Activated CD8-positive, alpha-beta memory T cell treated with anti-CD3 and anti-CD28 coated beads, Interleukin-2, amount 50 U/mL, for 24 hours (primary cell): ENCODE measurements around the gene UHRF1.
"Not testable (repeated sequence)": the region's sequence is repeated elsewhere in the genome, so short reads cannot be mapped to it uniquely, and the experiment has no call there.

ENCODE experiments used
- DNase-seq: peaks from one replicate; pipeline ENCODE4 v3.0.0-alpha.2; 2020; ENCODE audit errors: extremely low read depth

UHRF1 gene

DNA sequence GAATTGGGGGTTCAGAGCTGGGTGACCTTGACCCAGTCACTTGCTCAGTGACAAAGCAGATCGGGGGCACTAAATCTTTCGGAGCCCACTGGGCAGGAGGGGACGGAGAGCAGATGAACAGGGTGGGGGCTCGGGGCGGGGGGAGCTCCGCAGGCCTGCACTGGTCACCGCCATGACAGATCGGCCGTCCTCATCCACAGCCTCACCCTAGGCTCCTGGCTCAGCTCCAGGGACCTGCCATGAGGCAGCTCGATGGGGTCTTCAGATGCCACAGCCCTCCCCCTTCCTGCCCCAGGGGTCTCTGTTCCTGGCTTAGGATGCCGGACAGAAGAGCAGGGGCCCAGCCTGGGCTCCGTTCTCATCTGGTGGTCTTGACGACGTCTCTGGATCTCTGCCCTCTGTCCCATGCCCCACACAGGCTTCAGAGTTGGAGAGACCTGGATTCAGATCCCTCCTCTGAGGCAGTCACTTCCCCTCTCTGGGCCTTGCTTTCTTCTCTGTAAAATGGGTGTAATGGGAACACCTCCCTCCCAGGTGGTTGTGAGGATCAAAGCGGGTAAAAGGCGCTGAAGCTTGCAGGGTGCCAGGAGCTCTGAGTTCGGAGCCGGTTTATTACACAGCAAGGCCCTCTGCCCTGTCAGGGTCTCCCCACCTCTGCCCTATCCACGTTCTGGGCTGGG, 62.7 kb downstream of the UHRF1 start:
- DNase-seq: no peak

DNA sequence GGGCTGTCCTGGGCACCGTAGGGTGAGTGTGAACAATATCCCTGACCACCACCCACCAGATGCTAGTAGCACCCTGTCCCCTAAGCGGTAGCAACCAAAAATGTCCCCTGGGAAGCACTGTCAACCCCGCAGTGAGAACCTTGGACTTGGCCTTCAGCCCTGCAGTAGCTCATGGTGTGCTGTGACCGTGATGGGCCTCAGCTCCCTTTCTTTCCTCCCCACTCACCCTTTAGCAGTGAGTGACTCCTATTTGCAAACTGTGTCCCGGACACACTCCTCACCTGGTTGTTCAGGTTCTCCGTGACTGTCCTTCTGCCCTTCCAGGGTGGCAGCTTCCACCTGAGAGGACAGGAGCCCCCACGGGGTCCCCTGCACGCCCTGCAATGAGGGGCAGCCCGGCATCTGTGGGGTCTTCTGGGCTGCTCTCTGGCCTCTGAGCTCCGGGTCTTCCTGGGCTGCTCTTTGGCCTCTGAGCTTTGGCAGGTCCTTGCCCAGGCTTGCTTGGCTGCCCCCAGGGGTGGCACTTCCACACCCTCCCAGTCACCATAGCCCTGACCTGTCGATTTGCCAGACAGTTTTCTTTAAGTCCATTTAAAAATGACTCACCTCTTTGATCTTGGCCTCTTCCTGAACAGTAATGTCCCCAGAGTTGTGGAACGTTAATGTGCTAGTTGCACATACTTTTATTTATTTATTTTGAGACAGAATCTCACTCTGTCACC, 63.4 kb downstream of the UHRF1 start:
- DNase-seq: no peak

DNA sequence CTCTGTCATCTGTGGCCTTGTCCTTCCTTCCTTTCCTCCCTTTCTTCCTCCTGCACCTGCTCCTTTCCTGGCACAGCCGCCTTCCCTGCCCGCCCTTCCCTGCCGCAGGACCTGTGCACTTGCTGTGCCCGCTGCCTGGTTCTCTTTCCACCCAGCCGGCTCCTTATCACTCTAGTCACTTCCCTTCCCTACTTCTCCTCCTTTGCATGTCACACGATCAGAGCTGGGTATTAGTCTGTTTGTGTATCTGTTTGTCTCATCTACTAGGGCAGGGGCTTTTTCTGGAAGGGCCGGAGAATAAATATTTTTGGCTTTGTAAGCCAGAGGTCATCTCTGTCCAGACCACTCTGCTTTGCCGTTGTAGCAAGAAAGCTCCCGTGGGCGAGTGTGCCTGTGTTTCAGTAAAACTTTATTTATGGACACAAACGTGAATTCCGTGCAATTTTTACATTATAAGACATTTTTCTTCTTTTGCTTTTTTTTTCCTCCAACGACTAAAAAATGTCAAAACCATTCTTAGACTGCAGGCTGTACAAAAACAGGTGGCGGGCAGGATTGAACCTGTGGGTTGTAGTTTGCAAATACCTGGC, 65.7 kb downstream of the UHRF1 start:
- DNase-seq: no peak

DNA sequence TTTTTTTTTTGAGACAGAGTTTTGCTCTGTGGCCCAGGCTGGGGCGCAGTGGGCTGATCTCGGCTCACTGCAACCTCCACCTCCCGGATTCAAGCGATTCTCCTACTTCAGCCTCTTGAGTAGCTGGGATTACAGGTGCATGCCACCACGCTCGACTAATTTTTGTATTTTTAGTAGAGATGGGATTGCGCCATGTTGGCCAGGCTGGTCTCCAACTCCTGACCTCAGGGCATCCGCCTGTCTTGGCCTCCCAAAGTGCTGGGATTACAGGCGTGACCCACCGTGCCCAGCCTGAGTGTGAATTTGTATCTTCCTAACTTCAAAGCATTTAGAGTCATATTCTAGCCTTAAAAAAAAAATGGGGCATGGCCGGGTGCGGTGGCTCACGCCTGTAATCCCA, 66.3 kb downstream of the UHRF1 start:
- not testable (repeated sequence) for DNase-seq

DNA sequence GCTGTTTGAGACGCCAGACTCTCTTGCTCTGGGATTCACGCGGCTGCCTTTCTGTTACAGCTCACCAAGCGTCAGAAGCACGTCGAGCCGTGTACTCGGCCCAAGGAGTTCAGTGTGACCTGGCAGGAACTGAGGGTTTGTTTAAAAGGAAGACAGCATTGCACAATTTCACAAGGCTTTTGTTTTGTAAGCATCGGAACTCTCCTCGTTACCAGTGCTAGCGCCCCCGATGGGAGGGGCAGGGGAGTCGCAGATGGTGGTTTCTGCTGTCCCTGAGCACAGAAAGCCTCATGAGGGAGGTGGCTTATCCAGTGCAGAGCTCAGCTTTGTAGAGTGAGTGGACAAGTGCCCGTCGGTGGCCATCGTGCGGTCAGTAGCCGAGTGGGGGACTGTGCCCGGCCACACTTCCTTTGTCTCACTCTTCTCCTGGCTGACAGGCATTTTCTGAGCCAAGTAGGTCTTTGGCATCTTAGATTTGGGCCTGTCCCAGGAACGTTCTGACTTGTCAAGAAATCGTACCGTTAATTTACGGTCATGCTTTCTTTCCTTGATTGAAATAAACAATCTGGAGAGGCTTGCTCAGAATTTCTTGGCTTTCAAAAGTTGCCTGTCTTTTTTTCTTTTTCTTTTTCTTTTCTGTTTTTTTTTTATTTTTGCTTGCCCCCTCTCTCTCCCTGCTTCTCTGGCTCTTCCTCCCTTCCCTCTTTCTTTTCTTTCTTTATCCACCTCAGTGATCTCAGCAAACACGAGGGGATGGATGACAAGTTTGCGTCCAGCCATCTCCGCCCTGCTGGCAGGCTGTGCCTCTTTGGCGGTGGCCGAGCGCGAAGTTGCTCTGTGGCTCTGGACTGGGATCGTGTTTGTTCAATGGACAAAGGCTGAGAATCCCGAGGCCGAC, 67.3 kb downstream of the UHRF1 start:
- DNase-seq: no peak

DNA sequence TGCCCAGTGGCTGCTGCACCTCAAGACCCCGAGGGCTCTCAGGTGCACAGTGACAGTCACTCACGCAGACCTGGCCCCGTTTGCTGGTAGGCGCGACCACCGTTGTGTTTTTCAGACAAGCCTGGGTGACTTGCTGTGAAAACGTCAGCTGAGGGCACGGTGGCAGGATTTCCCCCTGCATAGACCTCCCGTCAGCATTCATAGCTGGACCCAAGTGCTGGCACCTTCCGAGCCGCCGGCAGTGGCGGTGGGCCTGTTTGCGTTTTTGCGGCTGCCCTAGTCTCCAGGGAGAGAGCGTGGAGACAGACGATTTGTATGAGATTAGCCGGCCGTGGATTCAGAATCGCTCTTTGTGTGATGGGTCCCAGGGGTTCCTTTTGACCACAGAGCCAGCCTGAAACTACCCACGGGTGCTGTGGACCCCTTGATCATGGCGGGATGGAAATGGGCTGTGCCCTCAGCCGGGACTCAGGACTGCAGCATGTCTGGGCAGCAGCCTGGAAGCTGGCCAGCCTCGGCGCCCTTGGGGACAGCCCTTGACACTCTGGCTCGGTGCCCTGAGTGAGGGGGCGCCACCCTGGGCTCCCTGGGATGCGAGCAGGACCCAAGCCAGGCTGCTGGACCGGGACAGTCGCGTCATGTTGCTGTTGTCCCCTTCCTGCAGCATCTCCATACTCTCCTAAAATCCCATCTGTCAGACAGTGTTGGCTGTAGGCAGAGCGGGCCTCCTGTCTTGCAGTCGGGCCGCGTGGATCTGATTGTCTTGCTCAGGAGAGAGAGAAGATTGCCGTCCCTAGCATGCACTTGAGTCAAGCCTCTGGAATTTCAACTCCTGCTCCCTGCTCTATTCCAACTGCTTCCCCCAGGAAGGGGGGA, 68.2 kb downstream of the UHRF1 start:
- DNase-seq: no peak

DNA sequence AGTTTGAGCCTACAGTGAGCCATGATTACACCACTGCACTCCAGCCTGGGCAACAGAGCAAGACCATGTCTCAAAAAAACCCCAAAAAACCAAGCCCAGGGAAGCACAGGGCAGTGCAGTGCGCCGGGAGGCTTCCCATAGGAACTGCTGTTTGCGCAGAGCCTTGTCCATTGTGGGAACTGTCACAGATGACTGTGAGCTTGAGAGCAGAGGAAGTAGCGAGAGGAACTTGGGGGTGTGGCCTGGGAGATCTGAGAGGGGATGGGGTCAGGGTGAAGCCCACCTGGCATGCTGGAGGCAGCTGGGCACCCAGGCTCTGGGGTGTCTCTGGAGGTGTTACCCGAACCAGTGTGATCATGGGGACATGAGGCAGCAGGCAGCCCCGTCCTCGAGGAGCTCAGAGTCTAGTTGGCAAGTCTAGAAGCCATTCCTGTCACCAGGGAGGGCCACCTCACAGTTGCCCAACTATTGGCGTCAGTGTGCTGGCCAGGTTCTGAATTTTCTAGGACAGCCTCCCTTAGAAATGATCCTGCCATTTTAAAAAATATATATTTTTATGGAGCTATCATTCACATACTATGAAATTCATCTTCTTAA, 70.0 kb downstream of the UHRF1 start:
- DNase-seq: no peak

DNA sequence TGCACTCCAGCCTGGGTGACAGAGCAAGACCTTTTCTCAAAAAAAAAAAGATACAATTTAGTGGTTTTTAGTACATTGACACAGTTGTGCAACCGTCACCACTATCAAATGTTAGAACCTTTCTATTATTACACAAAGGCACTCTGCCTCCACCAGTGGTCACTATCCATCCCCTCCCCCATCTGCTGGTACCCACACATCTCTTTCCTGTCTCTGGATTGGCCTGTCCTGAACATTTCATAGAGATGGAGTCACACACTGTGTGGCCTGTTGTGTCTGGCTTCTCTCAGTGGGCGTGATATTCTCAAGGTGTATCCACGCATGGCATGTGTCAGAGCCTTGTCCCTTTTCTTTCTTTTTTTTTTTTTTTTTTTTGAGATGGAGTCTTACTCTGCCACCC, 70.8 kb downstream of the UHRF1 start:
- DNase-seq: no peak

DNA sequence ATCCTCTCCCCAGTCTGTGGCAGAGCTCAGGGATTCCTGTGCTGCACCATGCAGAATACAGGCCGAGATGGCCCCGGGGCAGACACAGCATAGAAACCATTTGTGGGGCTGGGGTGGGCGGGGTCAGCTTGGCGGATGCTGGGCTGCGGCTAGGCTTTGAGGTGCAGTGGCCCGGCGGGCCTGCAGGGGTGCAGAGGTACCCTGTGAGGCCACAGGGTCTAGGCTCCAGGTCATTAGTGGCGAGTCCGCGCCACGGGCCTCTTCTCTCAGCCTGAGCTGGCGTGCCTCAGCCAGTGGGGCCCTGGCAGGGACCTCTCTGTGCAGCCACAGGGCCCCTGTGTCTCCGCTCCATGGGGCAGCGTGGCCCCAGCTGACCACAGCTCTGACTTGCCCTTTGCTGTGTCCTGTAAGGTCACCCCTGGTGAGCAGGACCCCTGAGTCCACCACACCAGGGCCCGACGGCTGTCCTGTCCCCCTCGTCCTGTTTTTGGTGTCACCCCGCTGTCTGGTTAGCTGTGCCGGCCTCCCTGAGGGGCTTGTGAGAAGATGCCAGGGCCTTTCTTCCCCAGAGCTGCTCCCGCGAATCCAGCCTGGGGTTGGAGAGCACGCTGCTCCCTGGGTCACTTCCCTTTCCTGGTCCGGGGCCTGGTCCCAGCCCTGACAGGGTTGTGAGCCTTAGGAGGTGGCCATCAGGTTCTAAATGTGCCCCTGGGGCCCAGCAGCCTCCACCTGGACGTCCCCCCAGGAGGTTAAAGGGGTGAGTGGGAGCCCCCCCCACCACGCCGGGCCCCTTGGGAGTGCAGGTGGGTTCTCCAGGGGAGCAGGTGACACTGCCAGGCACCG, 71.8 kb downstream of the UHRF1 start:
- no peak for DNase-seq

DNA sequence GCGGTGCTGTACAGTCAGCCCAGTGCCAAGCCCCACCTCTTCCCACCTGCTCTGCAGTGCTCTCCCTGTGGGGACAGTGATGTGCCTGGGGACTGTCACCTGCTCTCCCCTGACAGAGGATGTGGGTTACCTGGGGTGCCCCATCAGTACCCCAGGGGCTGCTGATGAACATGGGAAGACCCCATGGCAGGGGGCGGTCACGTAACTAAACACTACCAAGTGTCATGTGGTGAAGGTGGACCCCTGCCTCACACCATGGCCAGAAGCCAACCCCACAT, 72.3 kb downstream of the UHRF1 start:
- DNase-seq: no peak

DNA sequence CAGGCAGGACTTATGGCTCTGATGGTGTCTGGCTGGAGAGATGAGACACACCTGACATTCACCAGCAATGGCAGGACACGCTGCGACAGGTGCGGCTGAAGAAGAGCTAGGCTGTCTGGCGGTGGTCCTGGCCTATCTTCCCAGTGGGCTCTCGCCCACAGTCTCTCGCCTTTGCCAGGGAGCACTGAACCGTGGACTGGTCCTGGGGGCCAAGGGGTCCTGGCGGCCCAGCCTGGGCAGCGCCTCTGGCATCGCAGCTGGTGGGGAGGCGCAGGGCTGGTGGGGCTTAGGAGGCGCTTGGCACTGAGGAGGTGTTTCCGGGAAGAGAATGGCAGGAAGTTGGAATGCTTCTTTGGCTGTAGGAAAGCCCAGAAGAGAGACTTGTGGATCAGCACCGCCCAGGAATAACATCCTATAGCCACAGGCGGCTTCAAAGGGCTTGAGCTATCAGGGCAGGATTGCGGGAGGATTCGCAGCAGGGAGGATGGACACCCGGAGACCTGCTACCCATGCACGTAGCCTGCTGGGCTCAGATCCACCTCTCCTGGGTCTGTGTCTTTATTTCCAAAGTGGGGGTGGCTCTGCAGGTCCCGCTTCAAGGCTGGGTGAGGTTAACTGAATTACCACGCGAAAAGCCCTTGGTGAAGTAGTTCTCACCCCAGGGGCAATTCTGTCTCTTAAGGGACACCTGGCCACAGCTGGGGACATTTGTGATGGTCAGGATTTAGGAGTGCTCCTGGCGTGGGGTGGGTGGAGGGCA, 74.2 kb downstream of the UHRF1 start:
- no peak for DNase-seq

DNA sequence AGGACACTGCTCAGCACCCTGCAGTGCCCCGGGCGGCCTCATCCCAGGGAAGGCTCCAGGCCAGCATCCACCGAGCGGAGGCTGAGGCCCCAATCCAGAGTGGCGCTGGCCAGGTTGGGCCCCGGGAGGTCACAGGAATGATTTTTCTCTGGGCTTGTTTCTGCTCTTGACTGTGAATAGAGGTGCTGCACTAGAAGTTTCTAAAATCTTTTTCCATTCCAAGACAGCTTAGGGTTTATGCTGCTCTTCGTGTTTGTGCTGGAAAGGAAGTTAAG, 74.7 kb downstream of the UHRF1 start:
- DNase-seq: no peak

DNA sequence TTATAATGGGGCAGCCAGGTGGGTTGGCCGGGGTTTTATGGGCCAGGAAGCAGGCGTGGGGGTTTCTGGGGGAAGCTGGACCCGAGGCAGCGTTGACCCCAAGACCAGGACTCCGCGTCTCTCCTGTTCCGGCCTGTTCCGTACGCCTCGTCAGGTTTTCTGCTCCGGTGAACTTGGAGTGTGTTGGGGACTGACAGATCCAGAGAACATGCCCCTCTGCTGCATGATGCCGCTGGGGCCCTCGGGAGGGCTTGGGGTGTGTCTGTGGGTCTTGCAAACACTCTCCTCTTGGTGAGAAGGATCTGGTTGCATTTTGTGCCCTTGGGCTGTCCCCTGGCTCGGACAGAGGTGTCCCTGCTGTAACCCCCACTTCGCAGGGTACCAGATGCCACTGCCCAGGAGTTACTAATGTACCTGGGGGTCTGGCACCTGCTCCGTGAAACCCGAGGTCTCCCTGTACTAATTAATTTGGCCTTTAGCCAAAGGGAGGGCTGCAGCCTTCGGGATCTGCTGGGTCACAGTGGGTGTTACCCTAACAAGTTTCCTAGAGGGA, 75.2 kb downstream of the UHRF1 start:
- no peak for DNase-seq

DNA sequence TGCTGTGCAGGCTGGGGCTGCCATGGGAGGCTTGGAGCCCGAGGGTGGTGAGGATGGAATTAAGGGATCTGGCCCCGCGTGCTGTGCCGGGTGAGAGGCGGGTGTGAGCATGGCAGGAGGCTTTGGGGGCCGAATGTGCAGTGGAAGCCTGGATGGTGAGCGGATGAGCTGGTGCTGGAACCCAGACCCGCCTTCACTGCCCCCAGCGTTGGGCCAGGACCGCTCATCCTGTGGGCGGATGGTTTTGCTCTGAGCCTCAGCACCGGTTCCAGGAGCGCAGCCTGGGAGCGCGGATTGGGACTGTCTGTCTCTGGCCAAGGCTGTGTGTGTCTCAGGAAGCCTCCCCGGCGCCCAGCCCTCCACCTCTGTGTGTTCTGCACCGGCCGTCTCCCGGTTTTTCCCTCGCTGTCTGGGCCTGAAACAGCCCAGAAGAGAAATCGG, 76.3 kb downstream of the UHRF1 start:
- DNase-seq: no peak

DNA sequence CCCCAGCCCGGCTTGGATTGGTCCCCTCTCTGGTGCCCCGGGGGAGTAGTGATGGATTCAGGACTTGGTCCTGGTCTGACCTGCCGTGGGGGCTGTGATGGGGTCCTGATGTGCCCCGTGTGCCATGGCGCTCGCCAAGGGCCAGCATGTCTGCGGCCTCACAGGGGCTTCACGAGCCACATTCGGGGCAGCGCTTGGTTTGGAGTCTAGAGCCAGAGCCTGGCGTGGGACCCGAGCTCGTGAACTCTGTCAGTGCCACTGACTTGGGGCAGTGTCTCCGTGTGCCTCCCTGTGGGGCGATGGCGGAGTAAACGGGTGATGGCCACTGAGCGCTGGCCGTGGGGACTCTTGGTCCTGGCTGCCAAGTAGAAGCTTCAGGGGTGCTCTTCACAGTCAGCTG, 76.8 kb downstream of the UHRF1 start:
- no peak for DNase-seq

DNA sequence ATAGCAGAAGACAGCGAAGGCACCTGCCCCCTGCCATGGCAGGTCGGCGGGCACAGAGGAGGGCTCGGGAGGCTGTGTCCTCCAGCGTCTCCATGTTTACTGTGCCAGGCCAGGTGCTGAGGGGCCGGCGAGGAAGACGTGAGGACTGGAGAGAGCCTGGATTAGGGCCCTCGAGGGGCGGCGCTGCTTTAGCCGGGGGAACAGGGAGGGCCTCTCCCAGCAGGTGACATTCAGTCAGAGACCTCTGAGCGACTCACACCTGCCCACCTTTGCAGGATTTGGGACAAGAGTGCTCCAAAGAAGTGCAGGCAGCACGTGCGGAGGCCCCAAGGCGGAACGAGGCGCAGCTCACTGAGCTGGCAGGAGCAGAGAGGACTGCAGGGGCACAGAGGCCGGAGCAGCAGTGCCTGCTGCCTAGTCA, 77.2 kb downstream of the UHRF1 start:
- DNase-seq: no peak

DNA sequence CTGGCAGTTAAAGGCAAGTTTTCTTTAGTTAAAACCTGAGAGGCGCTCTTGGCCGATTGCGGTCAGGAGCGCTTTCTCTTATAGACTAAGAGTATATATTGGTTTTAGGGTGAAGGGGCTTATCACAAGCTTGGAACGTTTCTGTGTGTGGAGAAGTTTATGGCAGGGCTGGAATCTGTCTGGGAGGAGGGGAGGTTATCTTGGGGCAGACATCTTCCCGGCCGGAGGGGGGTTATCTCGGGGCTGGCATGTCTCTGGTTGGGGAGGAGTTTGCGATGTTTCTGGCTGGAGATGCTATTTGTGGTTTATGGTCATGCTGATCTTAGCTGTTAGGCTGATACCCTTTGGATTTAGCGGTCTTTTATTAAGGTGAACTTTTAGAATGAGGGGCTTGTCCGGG, 78.0 kb downstream of the UHRF1 start:
- DNase-seq: no peak

DNA sequence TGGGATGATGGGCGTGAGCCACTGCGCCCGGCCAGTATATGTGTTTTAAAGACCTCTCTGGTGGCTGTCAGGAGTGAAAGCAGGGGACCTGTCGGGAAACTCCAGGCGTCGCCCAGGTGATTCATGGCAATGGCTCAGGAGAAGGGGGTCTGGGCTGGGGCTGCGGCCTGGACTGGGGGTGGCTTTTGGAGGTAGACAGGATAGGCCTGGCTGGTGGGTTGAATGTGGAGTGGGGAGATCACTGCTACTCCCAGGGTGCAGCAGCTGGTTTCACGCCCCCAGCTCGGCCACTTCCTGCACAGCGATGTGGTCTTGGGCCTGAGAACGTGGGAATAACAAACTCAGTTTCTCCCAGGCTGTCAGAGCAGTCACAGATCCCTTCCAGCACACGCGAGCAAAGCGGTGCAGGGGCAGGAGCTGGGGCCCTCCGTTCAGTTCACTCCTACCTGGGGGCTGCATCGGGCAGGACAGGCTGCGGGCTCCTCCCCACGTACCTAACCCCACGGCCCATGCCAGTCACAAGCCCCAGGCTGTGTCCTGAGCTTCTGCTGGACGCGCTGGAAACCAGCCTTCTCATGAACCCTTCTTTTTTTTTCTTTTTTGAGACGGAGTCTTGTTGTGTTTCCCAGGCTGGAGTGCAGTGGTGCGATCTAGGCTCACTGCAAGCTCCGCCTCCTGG, 78.5 kb downstream of the UHRF1 start:
- no peak for DNase-seq

DNA sequence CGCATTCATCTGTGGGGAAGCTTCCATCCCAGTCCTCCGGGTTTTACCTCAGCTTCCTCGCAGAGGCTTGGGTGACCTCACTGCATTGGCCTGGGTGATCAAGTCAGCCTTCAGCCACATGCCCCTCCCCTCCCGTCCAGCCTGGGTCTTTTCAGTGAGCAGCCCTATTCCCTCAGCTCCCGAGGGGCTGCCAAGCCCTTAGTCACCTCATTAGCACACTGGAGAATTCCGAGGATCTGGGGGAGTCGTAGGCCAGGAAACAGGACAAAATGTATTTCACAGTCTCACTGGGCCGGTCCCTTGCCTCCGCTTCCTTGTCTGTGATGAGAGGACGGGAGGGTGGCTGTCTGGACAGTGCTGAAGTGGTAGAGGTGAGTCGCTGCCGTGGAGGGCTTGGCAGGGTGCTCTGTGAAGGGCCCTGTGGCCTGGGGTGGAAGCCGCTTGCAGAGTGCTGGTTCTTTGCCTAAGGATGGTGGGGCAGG, 79.5 kb downstream of the UHRF1 start:
- DNase-seq: no peak
